C4-2B (cell line): ENCODE data around the gene MEN1.

Source experiments
- H3K27ac ChIP-seq: fragments of 450-650 bp; 2 replicates; pipeline ENCODE4 v1.5.1; 2017
- ZFX ChIP-seq: fragments of 450-650 bp; IDR thresholded peaks from 2 replicates; pipeline ENCODE4 v1.6.1; 2017
- TF ChIP-seq, protein P1 (sequence below): fragments of 450-650 bp; conservative IDR thresholded peaks from 2 replicates; pipeline ENCODE4 v1.5.1; 2017; ENCODE audit warnings: mild to moderate bottlenecking

MEN1 gene

DNA sequence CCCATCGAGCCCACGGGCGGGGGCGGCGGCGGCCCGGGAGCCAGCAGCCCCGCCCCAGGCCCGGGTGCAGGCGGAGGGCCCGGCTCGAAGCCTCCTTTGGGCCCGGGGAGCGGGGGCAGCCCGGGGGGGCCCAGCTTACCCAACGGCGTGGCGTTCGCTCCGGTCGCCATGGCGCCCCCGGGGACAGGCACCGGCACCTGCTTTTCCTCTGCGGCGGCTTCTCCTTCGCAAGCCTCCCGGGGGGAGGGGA lies 32.2 kb downstream of the MEN1 start:
- TF ChIP-seq, protein P1, sequence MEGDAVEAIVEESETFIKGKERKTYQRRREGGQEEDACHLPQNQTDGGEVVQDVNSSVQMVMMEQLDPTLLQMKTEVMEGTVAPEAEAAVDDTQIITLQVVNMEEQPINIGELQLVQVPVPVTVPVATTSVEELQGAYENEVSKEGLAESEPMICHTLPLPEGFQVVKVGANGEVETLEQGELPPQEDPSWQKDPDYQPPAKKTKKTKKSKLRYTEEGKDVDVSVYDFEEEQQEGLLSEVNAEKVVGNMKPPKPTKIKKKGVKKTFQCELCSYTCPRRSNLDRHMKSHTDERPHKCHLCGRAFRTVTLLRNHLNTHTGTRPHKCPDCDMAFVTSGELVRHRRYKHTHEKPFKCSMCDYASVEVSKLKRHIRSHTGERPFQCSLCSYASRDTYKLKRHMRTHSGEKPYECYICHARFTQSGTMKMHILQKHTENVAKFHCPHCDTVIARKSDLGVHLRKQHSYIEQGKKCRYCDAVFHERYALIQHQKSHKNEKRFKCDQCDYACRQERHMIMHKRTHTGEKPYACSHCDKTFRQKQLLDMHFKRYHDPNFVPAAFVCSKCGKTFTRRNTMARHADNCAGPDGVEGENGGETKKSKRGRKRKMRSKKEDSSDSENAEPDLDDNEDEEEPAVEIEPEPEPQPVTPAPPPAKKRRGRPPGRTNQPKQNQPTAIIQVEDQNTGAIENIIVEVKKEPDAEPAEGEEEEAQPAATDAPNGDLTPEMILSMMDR, result no peak
- TF ChIP-seq ZFX, result peak; percentile 84
- H3K27ac ChIP-seq, result peak overlapping the region; percentile 97

DNA sequence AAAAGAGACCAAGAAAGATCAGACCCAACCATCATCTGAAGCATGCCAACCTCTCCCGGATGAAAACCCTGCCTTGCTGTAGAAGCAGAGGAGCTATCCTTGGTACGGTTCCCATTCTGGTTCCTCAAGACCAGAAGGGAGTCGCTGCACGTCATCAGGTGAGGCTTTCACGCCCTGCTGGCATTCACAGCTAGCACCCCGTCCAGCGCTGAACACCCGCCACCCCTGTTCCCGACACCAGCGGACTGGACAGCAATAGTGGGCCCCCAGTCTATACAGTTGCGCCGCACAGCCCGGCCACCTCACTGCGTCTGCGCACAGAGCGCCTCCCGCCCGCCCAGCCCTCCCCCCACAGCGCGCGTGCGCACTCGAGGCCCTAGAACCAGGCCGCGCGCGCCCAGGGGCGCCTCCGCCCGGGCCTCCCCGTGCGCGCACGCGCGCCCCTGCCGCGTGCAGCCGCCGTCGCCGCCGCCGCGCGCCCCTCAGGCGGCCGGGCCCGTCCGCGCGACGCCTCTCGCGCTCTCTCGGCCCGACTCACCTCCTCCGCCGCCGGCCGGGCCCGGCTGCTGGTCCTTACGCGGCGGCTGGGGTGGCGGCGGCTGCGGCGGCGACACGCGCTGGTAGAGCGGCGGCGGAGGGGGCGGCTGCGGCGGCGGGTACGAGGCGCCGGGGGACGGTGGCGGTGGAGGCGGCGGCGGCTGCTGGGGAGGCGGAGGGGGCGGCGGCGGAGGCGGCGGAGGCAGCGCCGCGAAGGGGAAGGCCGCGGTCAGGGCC lies 32.7 kb downstream of the MEN1 start:
- H3K27ac ChIP-seq, result peak overlapping the region; percentile 97
- TF ChIP-seq, protein P1, result no peak
- TF ChIP-seq ZFX, result no peak

DNA sequence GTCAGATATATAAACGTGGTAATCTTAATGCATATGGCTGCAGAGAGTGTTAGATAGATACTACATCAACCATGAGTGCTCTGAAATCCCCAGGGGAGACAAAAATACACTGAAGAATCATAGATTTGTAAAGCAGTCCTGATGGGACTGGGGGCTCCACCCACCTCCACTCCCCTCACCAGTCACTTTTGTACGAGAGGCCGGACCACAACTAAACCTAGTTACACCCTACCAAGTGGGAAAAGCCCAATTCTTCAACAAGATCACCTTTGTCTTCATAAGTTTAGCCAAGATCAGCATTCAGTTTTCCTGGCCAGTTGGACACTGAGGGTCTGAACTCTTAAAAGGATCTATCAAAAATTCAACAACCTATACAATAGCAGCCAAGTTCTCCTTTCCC lies 33.5 kb downstream of the MEN1 start:
- TF ChIP-seq, protein P1, result no peak
- TF ChIP-seq ZFX, result no peak
- peak overlapping the region; percentile 97; the same call in 1 of the 2 replicates for H3K27ac ChIP-seq

DNA sequence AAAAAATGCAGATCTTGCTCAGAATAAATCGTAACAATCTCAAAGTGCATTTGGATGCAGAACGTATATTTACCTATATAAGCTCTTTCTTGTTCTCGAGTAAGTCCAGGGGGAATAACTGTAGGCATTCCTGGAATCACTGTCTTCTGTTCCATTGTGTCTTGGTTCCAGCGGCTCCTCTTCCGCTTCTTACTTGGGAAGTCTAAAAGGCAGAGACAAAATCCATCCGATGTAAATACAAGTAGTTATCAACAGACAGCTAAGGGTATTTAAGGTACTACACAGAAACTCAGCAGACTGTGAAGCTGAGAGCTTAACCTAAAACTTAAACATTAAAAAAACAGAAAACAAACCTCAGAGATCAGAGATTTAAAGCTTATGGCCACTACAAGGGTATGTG lies 33.9 kb downstream of the MEN1 start:
- H3K27ac ChIP-seq, result no peak overlapping the region

DNA sequence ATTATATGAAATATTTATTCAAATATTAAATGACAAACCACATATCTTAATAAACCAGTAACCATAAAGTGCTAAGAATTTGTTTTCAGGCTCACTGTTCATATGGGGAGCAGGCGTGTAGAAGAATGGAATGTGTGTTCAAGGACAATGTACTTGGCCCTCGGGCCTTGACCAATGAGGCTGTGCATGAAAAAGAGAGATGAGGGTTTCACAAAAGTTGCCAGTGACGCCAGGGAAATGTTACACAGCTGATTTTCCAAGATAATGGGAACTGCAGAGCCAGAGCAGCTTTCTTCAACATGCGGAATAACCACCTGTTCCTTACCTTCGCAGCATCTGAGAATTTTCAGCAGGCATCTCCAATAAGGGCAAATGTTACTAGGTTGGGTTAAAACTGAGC lies 36.2 kb downstream of the MEN1 start:
- H3K27ac ChIP-seq, result no peak overlapping the region
- no peak for TF ChIP-seq ZFX
- TF ChIP-seq, protein P1, result no peak

More for the DNA sequence above, 33.9 kb downstream of the MEN1 start:
- TF ChIP-seq, protein P1, result no peak
- no peak for TF ChIP-seq ZFX

DNA sequence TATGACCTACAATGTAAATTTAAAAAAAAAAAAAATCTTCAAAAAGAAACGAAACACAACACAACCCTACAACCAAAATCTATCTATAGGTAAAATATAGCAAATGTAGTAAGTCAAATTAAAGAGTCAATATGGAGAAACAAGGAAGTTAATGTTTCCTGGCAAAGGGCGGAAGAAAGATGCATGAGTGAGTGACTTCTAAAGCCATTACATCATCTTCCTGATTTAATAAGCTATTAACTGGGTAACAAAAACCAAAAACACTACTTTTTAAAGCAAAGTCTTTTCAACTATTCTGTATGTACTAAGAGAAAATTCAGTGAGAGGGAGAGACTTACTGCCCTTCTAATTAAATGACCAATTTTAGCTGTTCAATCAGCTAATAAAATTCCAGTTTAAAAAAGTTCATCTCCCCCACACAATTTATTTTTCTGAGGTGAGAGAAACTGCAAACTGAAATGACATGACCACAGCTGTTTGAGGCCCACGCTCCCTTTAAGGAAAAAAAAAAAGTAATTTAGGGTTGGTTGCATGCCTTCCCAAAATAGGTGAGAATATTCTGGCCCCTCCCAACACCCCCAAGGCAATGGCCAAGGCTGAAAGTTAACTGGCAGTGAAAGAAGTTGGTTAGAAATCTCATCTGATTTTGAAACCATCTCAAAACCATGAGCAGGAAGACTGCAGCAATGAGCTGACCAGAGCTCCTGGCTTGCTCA lies 37.9 kb downstream of the MEN1 start:
- H3K27ac ChIP-seq, result no peak overlapping the region
- TF ChIP-seq ZFX, result no peak
- TF ChIP-seq, protein P1, result no peak

DNA sequence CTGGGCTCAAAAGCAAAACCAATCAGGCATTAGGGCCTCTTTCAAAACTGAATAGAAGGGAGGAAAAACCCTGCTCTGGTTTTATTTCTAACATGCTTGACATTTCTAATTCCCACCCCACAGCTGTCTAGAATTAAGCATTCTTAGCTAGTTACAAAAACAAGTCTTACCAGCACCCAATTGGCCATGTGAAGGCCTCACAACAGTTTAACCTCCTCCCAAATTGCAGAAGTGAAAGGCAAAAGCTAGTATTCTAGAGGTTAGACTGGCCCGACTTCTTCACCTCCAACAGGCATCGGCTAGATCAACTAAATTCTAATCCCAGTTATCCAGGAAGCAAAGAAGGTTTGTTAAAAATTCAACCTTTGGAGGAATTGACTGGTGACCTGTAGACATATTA lies 38.5 kb downstream of the MEN1 start:
- TF ChIP-seq, protein P1, result no peak
- no peak for TF ChIP-seq ZFX
- H3K27ac ChIP-seq, result no peak overlapping the region
